Ectodermal cell (in vitro differentiated cells): ENCODE data around the gene NCK1.

Experiments
- H3K27ac ChIP-seq: 2 replicates; pipeline ENCODE4 v1.7.0; 2013; ENCODE audit warnings: mild to moderate bottlenecking, low read depth, low read length; ENCODE audit not compliant: insufficient read depth, poor library complexity, severe bottlenecking
- H3K27me3 ChIP-seq: 2 replicates; pipeline ENCODE4 v1.7.0; 2013; ENCODE audit warnings: mild to moderate bottlenecking, low read length; ENCODE audit not compliant: insufficient read depth, control insufficient read depth, poor library complexity, severe bottlenecking
- H3K36me3 ChIP-seq: one replicate; pipeline ENCODE4 v1.7.0; 2013; ENCODE audit warnings: low read length; ENCODE audit not compliant: control insufficient read depth, insufficient read depth
- H3K4me1 ChIP-seq: one replicate; pipeline ENCODE4 v1.7.0; 2013; ENCODE audit warnings: low read length; ENCODE audit not compliant: control insufficient read depth, insufficient read depth
- H3K4me3 ChIP-seq: 2 replicates; pipeline ENCODE4 v1.7.0; 2013; ENCODE audit warnings: low read depth, low read length, control low read depth; ENCODE audit not compliant: insufficient read depth
- H3K9me3 ChIP-seq: 2 replicates; pipeline ENCODE4 v1.7.0; 2013; ENCODE audit warnings: mild to moderate bottlenecking, low read length, moderate library complexity; ENCODE audit not compliant: control insufficient read depth
- WGBS, 2 experiments: methylation state at CpG; one replicate each; pipeline ENCODE4 v1.1.7; 2013; ENCODE audit warnings: missing lambda C conversion rate in 2 of 2; 5-methylcytosine and 5-hydroxymethylcytosine counted together

Gene NCK1

DNA sequence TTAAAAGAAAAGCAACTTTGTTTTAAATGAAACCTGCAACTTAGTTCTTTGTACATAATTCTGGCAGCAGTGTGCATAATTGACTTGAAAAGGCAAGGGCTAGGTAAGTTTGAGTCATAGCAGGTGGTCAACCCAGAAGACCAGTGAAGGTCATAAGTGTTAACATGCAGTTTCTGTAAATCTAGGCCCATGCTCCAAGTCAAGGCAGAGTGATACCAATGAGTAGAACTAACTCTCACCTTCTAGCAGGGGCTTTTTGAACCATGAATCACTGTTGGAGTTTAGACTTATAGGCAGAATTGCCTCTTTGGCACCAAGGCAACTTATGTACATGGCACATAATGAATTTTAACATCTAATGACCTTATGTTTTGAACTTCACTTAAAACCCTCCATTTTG lies 66.2 kb downstream of the NCK1 start:
- Histone ChIP-seq H3K4me1 (no peaks in the 10 kb centered on the region), H3K27me3 (no peaks in the 10 kb centered on the region)

GRCh38 chr3:136929977-136930670 lies 68.1 kb downstream of the NCK1 start:
- Histone ChIP-seq H3K4me1 (no peaks in the 10 kb centered on the region), H3K36me3 (no peaks in the 10 kb centered on the region), H3K27ac (no peak overlapping the region), H3K27me3 (no peaks in the 10 kb centered on the region), H3K4me3 (no peak overlapping the region), H3K9me3 (no peaks in the 10 kb centered on the region)
- WGBS, 2 experiments: 87 to 89% methylated on average over 2 to 3 of the region's 4 CpGs

More for the DNA sequence above, 66.2 kb downstream of the NCK1 start:
- no peak overlapping the region for H3K4me3 ChIP-seq
- no peaks in the 10 kb centered on the region for H3K9me3 ChIP-seq
- no peaks in the 10 kb centered on the region for H3K36me3 ChIP-seq
- H3K27ac ChIP-seq: no peak overlapping the region

GRCh38 chr3:136931606-136932005 lies 69.6 kb downstream of the NCK1 start:
- peaks cover 5% of the 10 kb centered on the region for H3K36me3 ChIP-seq
- H3K27me3 ChIP-seq: no peaks in the 10 kb centered on the region
- peaks cover 2% of the 10 kb centered on the region for H3K9me3 ChIP-seq
- no peak overlapping the region for H3K27ac ChIP-seq
- no peak overlapping the region for H3K4me3 ChIP-seq
- 92 to 94% methylated on average over 4 of the region's 4 CpGs for WGBS, 2 experiments
- no peaks in the 10 kb centered on the region for H3K4me1 ChIP-seq

DNA sequence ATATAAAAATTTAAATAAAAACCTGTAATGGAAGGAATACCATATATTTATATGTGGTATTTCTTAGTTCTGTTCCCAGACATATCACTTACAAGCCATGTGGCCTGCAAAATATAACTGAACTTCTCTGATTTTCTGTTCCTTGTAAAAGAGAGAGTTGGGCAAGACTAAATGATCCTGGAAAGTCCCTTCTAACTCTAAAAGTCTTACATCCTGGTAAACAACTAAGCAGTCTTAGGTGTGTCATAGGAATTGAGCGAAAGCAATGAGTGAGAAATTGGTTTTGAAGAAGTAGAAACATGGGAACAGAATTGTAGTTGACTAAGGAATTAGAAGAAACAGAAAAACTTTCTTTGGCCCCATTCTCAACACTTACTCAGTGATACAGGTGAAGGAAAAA lies 70.5 kb downstream of the NCK1 start:
- Histone ChIP-seq H3K4me1 (no peaks in the 10 kb centered on the region), H3K27ac (no peak overlapping the region), H3K4me3 (no peak overlapping the region), H3K27me3 (no peaks in the 10 kb centered on the region), H3K36me3 (peaks cover 5% of the 10 kb centered on the region), H3K9me3 (peaks cover 2% of the 10 kb centered on the region)
- WGBS, 2 experiments: 100% methylated on average over 1 of the region's 1 CpG

DNA sequence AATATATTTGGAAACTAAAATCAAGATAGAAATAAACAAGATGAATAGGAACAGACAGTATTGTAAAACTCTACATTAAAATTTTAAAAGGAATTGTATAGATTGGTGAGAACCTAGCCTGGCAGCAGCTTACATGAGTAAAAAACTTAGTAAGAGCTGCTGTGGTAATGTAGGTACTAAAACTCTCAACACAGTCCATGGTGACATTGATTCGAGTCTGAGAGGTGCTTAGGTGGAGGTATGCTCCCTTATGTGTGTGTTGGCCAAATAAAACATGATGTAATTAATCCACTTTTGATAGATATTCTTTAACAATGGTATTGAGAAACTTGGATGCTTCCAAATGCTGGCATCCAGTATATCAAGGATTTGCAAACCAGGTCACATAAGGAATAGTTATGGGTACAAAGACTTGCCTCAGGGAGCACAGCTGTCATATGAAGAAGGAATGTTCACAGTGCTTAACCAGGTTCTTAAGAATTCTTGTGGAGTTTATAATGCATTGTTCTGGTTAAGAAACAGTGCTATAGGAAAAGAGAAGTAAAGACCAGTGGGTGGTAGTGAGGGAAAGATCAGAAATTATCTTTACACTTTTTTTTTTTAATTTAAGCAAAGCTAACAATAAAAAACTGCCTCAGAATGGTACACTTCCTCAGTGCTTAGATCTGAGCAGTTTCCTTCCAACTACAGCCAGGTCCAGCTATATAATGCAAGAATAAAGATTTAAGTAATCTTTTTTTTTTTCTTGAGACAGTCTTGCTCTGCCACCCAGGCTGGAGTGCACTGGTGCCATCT lies 71.2 kb downstream of the NCK1 start:
- 100% methylated on average over 1 of the region's 1 CpG; no CpG with 5 or more reads in 1 of the 2 experiments for WGBS, 2 experiments
- Histone ChIP-seq H3K27ac (no peak overlapping the region), H3K36me3 (peaks cover 5% of the 10 kb centered on the region), H3K4me3 (no peak overlapping the region), H3K4me1 (no peaks in the 10 kb centered on the region), H3K9me3 (peaks cover 2% of the 10 kb centered on the region), H3K27me3 (no peaks in the 10 kb centered on the region)

DNA sequence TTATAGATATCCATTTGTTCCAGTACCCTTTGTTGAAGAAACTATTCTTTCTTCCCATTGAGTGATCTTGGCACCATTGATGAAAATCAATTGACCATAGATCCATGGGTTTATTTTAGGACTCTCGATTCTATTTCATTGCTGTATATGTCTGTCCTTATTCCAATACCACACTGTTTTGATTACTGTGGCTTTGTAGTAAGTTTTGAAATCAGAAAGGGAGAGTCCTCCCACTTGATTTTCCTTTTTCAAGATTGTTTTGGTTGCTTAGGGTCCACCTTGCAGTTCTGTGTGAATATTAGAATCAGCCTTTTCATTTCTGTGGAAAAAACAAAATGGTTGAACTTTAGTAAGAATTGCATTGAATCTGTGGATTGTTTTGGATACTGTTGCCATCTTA lies 75.2 kb downstream of the NCK1 start:
- 100% methylated on average over 1 of the region's 1 CpG for WGBS, 2 experiments
- no peak overlapping the region for H3K4me3 ChIP-seq

DNA sequence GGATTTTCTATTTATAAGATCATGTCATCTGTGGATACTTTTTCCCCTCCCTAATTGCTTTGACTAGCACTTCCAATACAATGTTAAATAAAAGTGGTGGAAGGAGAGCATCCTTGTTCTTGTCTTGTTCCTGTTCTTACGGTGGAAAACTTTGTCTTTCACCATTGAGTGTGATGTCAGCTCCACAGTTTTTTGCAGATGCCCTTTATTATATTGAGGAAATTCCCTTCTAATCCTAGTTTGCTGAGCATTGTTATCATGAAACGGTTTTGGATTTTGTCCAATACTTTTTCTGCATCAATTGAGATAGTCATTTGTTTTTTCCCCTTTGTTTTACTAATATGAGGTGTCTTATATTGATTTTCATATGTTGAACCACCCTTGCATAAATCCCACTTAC lies 75.8 kb downstream of the NCK1 start:
- Histone ChIP-seq H3K4me1 (no peaks in the 10 kb centered on the region), H3K27ac (no peak overlapping the region), H3K9me3 (peaks cover 2% of the 10 kb centered on the region), H3K4me3 (no peak overlapping the region), H3K36me3 (peaks cover 5% of the 10 kb centered on the region), H3K27me3 (no peaks in the 10 kb centered on the region)
- 88 to 100% methylated on average over 2 of the region's 2 CpGs for WGBS, 2 experiments

More for the DNA sequence above, 75.2 kb downstream of the NCK1 start:
- H3K36me3 ChIP-seq: peaks cover 5% of the 10 kb centered on the region
- H3K4me1 ChIP-seq: no peaks in the 10 kb centered on the region
- H3K9me3 ChIP-seq: peaks cover 2% of the 10 kb centered on the region
- H3K27me3 ChIP-seq: no peaks in the 10 kb centered on the region
- H3K27ac ChIP-seq: no peak overlapping the region

GRCh38 chr3:136938334-136938733 lies 76.3 kb downstream of the NCK1 start:
- Histone ChIP-seq H3K27me3 (no peaks in the 10 kb centered on the region), H3K9me3 (peaks cover 2% of the 10 kb centered on the region), H3K4me3 (no peak overlapping the region), H3K27ac (no peak overlapping the region), H3K36me3 (peaks cover 5% of the 10 kb centered on the region), H3K4me1 (no peaks in the 10 kb centered on the region)

DNA sequence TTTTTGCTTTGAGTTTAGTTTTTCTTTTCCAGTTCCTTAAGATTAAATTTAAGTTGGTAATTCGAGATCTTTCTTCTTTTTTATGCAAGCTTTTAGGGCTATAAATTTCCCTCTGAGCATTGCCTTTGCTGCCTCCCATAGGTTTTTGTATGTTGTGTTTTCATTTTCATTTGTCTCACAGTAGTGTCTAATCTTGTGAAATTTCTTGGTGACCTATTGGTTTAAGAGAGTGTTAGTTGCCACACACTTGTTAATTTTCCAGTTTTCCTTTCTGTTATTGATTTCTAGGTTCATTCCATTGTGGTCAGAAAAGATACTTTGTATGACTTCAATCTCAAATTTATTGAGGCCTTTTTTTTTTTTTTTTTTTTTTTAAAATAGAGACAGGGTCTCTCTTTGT lies 77.5 kb downstream of the NCK1 start:
- no peaks in the 10 kb centered on the region for H3K4me1 ChIP-seq
- 100% methylated on average over 1 of the region's 1 CpG for WGBS, 2 experiments
- H3K9me3 ChIP-seq: peaks cover 2% of the 10 kb centered on the region
- no peak overlapping the region for H3K27ac ChIP-seq
- no peaks in the 10 kb centered on the region for H3K27me3 ChIP-seq
- H3K36me3 ChIP-seq: peaks cover 5% of the 10 kb centered on the region
- no peak overlapping the region for H3K4me3 ChIP-seq

DNA sequence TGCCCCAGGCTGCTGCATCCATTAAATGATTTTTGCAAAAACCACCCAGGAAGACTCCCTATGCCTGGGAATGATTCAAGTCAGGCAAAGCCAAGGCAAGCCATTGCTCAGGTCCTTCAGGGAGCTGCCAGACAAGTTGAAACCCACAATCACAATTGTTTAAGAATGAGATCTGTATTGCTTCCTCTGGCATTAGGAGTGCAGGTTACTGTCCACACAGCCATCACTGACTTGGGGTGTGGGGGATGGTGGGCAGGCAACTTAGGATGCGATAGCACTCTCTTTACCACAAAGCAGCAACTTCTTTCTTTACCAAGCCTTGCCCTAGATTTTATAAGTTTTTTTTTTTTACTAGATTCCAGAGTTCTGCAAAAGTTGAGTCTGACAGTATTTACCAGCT lies 80.8 kb downstream of the NCK1 start:
- H3K27ac ChIP-seq: no peak overlapping the region
- H3K4me3 ChIP-seq: no peak overlapping the region
- 88 to 100% methylated on average over 1 of the region's 1 CpG for WGBS, 2 experiments
- H3K27me3 ChIP-seq: no peaks in the 10 kb centered on the region
- H3K4me1 ChIP-seq: no peaks in the 10 kb centered on the region
- no peaks in the 10 kb centered on the region for H3K9me3 ChIP-seq
- peaks cover 7% of the 10 kb centered on the region for H3K36me3 ChIP-seq
